Stimulated activated CD8-positive, alpha-beta memory T cell treated with anti-CD3 and anti-CD28 coated beads, Interleukin-4, amount 100 ng/mL, for 4 hours (primary cell): Measurements from ENCODE around the gene RUNX1.

Experiments
- DNase-seq, 2 donors: peaks; one replicate each; pipeline ENCODE4 v3.0.0-alpha.2; 2020; ENCODE audit warnings: low read depth in 2 of 2, low spot score in 1 of 2

The RUNX1 gene

GRCh38 chr21:34795548-34796180 is 253.4 kb downstream of the RUNX1 start:
- DNase-seq, result no peak

GRCh38 chr21:34795175-34795547 is 253.9 kb downstream of the RUNX1 start:
- DNase-seq, result no peak

GRCh38 chr21:34794686-34795085 is 254.4 kb downstream of the RUNX1 start:
- DNase-seq, result no peak

- DNase-seq, result no peak
Observed at GRCh38 chr21:34793471-34793870, 255.6 kb downstream of the RUNX1 start.

- no peak for DNase-seq
Observed at GRCh38 chr21:34792504-34793089, 256.5 kb downstream of the RUNX1 start.

- DNase-seq, result no peak
Observed at GRCh38 chr21:34791776-34792503, 257.2 kb downstream of the RUNX1 start.

GRCh38 chr21:34790834-34791233 is 258.3 kb downstream of the RUNX1 start:
- no peak for DNase-seq

- DNase-seq, result no peak
Observed at GRCh38 chr21:34790341-34790740, 258.8 kb downstream of the RUNX1 start.

- DNase-seq, result no peak
Observed at GRCh38 chr21:34788879-34789278, 260.2 kb downstream of the RUNX1 start.

GRCh38 chr21:34783815-34784214 is 265.3 kb downstream of the RUNX1 start:
- DNase-seq, result no peak

- no peak for DNase-seq
Observed at GRCh38 chr21:34782506-34783360, 266.4 kb downstream of the RUNX1 start.

GRCh38 chr21:34781526-34781925 is 267.6 kb downstream of the RUNX1 start:
- DNase-seq, result no peak

GRCh38 chr21:34779860-34780259 is 269.2 kb downstream of the RUNX1 start:
- DNase-seq, result no peak

GRCh38 chr21:34775793-34776192 is 273.3 kb downstream of the RUNX1 start:
- no peak for DNase-seq

GRCh38 chr21:34774750-34775149 is 274.4 kb downstream of the RUNX1 start:
- DNase-seq, result no peak

- DNase-seq, result no peak
Observed at GRCh38 chr21:34771512-34772028, 277.5 kb downstream of the RUNX1 start.

GRCh38 chr21:34770576-34770975 is 278.5 kb downstream of the RUNX1 start:
- no peak for DNase-seq

GRCh38 chr21:34768326-34768725 is 280.8 kb downstream of the RUNX1 start:
- no peak for DNase-seq

- DNase-seq, result no peak
Observed at GRCh38 chr21:34766862-34767261, 282.2 kb downstream of the RUNX1 start.

GRCh38 chr21:34765619-34766018 is 283.5 kb downstream of the RUNX1 start:
- no peak for DNase-seq

- no peak for DNase-seq
Observed at GRCh38 chr21:34764715-34765284, 284.3 kb downstream of the RUNX1 start.
